Measurements from ENCODE around the gene NTN4.
"Not testable (repeated sequence)": the region's sequence is repeated elsewhere in the genome, so short reads cannot be mapped to it uniquely, and the experiment has no call there.

NTN4 gene

DNA sequence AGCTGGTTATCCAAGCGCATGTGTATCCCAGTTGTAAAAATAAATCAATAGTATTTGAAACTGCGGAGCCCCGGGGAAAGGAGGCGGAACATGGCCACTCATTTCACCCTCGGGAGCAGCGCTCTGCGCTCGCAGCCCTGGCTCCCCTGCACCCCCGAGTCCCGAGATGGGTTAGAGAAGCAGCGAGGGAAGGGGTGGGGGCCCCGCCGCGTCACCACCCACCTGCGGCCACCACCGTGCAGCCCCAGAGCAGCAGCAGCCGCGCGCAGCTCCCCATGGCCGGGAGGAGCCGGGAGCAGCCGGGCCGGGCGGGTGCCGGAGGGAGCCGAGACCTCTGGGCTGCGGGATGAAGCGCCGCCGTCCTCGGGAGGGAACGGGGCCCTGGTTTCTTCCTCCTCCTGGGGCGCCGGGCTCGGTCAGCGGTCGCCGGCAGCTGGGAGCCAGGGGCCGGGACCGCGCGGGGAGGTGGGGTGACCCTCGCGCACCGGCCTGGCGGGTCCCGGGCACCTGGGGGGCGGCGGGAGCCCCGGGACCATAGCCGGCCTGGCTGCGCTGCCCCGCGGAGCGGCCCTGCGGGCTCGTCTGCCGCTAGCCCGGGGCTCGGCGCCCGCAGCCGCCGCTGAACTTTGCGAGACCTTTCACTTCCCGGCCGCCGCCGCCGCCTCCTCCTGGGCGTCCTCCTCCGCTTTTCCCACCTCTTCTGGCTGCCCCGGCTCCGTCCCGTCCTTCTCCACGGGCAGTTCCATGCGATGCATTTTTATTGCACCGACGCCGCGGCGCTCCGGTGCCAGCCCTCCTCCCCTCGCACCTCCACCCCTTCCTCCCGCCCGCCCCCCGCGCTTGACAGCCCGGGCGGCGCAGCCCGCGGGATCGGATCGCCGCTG is at the start of gene NTN4:
NTN4 (minus strand) TSS at position 732 of the 884 bp plus-strand sequence; CDS start at position 277, 455 bp downstream.
- DNase-seq (ENCODE audit: low spot score) (peak; percentile 7), FAIRE-seq (no peak)

DNA sequence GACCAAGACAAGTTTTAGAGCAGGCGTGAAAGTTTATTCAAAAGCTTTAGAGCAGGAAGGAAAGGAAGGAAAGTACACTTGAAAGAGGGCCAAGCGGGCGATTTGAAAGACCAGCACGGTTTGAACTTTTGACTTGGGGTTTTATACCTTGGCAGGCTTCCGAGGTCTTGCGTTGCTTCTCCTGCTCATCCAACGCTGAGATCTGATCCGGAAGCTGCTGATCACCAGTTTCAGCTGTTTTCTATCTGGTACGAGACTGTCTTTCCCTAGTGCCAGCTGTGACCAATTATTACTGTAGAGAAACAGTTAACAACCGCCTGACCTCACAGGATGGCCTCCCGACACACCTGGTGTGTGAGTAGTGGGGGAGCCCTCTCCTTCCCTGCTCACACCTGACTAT is 47.6 kb upstream of the NTN4 start:
- DNase-seq (ENCODE audit: low spot score) (no peak), FAIRE-seq (no peak)

DNA sequence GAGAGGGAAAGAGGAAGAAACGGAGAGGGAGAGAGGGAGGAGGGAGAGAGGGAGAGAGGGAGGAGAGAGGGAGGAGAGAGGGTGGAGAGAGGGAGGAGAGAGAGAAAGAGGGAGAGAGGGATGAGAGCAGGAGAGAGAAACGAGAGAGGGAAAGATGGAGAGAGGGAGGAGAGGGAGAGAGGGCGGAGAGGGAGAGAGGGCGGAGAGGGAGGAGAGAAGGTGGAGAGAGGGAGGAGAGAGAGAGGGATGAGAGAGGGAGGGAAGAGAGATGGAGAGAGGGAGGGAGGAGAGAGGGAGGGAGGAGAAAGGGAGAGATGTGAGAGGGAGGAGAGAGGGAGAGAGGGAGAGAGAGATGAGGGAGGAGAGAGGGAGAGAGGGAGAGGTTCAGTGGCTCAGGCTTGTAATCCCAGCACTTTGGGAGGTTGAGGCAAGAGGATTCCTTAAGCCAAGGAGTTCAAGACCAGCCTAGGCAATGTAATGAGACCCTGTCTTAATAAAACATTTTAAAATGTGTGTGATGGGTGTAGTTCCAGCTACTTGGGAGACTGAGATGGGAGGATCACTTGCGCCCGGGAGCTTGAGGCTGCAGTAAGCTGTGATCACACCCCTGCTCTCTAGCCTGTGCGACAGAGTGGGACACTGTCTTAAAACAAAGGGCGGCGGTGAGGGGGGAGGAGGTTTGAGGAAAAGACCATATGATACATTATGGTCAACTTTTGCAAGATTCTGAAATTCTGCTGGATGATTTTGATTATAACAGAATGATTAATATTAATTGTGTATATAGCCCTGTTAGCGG is 46.9 kb upstream of the NTN4 start:
- no peak for FAIRE-seq
- DNase-seq (ENCODE audit: low spot score) = no peak

DNA sequence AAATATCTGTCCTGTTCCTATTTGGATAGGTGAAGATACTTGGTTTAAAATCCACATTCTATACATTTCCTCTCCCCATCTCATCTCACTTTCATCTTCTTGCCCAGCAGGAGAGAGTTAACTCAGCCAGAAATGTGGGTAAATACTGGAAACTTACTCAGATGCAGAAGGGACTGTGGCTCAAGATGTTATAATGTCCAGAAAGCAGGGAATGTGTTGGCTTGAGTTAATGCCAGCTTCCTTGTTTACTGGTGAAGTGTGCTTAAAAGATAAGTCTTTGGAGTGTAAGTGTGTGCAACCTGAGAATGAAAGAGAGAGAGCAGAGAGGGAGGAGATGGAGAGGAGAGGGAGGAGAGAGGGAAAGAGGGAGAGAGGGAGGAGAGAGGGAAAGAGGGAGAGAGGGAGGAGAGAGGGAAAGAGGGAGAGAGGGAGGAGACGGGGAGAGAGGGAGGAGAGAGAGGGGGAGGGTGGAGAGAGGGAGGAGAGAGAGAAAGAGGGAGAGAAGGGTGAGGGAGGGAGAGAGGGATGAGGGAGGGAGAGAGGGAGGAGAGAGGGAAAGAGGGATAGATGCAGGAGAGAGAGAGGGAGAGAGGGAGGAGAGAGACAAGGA is 46.2 kb upstream of the NTN4 start:
- FAIRE-seq (no peak), DNase-seq (ENCODE audit: low spot score) (no peak)

DNA sequence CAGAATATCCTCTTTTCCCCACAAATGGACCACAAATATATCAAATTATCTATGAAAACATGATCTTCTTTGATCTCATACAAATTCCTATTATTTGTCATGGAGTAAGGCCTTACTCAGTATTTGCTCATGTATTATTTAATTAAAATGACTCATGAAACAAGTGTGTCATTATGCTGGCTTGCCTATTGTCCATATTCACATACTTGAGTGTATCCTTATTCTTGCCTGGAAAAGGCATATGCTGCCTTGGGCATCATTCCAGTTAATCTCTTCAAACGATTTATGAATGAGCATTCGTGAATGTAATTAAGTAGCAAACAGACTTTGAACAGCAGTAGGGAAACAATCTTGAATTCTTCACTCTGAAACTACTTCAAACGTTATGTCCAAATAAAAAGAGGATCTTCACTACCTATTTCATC is 45.6 kb upstream of the NTN4 start:
- FAIRE-seq (no peak), DNase-seq (ENCODE audit: low spot score) (no peak)

DNA sequence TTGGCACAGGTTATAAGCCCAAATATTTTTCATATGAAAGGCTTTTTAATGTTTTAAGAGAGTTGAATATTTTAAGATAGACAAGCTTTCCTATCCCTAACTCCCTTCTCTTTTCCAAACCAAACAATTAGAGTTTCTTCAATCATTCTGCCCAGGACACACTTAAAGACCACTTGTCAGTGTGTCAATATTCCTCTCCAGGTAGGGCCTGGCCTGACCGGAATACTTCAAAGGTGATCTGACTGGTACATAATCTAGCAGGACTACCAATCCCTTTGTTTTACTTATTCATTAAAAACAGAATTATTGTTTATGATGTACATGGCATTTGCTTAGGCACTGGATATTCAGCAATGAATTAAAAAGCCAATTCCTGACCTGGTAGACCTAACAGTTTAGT is 44.0 kb upstream of the NTN4 start:
- FAIRE-seq = no peak
- no peak for DNase-seq (ENCODE audit: low spot score)

DNA sequence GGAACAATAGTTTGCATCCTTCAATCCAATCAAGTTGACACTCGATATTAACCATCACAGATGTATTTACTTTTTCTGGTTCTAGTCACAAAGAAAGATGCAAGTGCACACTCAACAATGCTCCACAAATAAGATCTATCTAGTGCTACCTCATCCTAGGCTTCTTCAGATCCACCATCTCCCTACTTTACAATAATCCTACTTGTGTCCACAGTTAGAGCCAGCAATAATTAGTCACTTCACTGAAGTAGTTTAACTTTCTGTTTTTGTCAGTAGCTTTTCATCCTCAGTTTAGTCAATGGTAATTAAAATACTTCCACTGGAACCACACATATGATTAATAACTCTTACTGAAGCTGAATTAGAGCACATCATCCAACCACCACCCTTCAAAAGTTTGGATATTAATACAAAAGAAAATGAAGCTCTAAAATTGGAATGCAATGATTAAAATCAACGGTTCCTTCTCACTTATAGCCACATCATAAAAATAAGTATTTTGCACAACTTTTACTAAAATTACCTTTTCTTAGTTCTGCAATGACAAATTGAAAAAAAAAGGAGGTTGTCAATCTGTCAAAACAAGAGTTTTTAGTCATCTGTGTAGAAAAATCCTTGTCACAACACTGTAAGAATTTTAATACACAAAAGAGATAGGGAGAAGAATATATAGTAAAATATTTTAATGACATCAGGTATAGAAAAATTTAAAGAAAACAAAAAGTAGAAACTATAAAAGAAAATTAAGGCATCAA is 39.9 kb upstream of the NTN4 start:
- no peak for DNase-seq (ENCODE audit: low spot score)
- FAIRE-seq = no peak

DNA sequence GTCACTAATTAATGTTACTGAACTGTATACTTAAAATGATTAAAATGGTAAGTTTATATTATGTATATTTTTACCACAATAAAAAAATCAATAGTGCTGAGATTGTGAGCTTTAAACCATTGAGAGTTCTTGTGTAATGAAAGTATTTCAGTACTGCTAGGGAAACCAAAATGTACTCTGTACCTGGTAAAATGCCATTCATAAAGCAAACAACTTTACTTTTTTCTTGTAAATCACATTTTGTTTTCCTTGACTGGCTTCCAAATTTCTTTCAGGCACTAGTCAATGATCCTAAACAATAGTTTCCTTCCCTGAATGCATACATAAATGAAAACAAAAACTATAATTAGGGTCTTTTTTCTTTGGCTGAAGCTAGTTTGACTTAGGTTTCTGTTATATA is 38.8 kb upstream of the NTN4 start:
- FAIRE-seq = no peak
- DNase-seq (ENCODE audit: low spot score) = no peak

DNA sequence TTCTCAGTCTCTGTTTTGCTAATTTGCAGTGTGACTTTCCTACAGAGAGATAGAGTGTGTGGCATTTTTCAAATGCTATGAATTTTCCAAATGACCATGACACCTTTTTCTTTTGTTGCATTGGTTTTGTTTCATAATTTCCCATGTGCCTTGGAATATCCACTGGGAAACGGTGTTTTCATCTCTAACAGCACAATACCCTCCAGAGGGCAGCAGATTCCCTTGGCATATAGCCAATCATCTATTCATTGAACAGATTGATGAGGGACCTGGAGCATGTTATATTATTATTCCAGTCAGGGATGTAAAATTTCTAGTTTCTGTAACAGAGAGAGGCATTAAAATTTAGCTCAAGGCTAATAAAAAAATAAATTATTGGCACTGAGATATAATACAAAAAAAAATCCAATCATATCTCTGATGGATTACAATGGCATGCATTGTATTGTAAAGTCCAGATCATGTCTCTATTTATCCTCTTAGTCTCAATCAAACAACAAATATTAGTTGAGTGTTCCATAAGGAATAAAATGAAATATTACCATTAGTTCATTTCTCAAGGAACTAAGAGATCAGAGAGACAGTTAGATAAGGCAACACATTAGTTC is 29.6 kb upstream of the NTN4 start:
- no peak for FAIRE-seq
- peak; percentile 20 for DNase-seq (ENCODE audit: low spot score)

DNA sequence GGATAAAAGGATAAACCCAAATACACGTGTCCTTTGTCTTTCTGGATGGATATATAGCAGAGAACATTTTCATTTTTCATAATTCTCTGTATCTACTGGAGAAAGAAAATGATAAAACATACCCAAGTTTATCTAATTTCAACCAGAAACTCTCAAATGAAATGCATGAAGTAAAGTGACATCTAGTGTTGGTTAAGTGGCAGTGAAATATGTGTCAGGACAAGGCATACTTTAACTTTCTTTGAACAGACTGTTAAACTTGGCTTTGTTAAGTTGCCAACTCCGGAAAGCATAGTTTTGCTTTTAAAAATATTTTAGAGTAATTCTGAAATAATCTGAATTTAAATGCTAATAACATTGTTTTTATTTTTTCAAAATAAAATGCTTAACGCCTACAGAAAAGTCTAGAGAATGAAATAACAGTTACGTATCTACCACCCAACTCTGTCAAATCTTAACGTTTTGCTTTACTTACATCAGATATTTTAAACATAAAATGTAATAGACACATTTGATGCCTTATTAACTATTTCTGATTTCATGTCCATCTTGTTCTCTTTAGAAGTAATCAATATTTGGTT is 25.2 kb upstream of the NTN4 start:
- DNase-seq (ENCODE audit: low spot score) (peak; percentile 45), FAIRE-seq (peak; percentile 78)

DNA sequence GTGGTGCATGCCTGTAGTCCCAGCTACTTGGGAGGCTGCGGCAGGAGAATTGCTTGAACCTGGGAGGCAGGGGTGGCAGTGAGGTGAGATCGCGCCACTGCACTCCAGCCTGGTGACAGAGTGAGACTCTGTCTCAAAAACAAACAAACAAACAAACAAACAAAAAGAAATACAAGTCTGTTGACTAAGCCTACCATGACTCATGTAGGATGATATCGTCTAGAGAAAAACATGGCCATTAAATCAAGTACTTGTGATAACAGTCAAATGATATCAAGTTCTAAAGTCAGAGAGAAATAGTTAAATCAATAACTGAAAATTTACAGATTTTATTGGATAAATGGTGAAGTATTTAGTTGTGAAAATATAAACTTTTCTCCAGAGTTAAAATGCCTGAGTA is 21.6 kb upstream of the NTN4 start:
- not testable (repeated sequence) for FAIRE-seq; DNase-seq (ENCODE audit: low spot score)

DNA sequence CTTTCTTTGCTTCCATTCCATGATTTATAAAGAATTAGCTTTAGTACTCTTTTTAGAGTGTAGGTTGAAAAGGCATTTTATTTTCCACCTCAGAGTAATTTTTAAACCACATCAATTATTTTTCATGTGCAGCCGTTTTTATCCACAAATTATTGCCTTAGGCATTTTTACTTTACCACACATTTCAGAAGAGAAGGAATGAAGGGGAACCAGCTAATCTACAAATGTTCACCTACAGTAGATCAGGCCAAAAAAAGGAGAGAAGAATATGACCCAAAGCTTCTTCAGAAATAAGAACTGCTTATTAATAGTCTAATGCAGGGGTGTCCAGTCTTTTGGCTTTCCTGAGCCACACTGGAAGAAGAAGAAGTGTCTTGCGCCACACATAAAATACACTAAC is 19.8 kb upstream of the NTN4 start:
- FAIRE-seq = no peak

DNA sequence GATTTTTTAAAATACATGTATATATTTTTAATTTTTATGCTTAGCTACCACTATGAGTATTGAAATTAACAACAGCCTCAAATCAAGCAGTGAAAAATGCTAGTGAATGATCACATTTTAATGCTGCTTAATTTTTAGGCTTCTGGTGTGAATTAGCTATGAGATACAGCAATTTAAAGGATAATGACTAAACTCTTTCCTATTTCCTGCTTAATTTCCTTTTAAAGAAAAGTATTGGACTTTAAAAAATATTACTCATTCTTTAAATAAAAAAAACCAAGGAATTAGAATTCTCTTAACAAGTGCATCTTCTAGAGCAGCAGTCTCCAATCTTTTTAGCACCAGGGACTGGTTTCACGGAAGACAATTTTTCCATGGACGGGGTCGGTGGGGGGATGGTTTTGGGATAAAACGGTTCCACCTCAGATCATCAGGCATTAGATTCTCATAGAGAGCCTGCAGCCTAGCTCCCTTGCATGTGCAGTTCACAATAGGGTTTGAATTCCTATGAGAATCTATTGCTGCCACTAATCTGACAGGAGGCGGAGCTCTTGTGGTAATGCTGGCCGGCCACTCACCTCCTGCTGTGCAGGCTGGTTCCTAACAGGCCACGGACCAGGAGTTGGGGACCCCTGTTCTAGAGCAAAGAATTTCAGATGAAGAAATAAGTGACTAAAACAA is 18.6 kb upstream of the NTN4 start:
- no peak for DNase-seq (ENCODE audit: low spot score)
- no peak for FAIRE-seq

More for the DNA sequence above, 19.8 kb upstream of the NTN4 start:
- no peak for DNase-seq (ENCODE audit: low spot score)

DNA sequence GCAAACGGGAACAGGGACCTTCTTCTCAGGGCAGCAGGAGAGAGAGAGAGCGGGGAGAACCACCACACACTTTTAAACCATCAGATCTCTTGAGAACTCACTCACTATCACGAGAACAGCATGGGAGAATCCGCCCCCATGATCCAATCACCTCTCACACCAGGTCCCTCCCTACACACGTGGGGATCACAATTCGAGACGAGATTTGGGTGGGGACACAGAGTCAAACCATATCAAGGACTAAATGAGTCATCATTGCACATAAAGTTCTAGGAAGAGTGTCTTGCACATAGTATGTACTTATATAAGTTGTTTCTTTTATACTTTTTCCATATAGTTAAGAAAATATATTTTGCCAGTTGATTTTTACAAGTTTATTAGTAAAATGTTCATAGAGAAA is 17.6 kb upstream of the NTN4 start:
- FAIRE-seq (no peak), DNase-seq (ENCODE audit: low spot score) (no peak)

DNA sequence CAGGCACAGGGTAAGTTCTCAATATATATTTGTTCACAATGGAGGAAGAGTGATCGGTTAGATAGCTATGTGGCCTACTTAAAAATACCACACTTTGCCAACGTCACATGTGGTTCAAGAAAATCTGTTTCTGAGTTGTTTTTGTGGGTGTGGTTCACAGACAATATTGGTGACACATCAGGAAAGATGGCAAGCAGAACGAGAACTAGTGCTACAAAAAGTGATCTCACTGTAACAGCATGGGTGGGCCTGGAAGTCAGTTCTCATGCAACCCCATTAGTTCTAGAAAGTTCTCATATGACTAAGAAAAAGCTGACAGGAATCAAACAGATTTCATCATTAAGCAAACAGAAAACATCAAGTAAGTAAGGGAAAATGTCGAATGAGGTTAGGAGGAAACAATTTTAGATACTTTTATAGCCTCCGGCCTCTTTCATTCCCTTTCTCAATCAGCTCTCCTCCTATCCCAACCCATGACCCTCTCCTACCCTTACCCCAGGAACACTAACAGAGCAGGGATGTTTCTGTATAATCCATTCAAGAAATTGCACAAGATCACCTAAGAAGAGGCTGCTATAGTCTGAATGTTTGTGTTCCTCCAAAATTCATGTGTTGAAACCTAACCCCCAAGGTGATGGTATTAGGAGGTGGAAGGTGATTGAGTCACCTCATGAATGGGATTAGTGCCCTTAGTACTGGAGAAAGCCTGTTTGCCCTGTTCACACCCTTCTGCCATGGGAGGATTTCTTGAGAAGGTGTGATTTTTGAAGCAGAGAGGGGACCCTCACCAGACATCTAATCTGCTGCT is 15.5 kb upstream of the NTN4 start:
- DNase-seq (ENCODE audit: low spot score) (peak; percentile 88), FAIRE-seq (peak; percentile 65)

DNA sequence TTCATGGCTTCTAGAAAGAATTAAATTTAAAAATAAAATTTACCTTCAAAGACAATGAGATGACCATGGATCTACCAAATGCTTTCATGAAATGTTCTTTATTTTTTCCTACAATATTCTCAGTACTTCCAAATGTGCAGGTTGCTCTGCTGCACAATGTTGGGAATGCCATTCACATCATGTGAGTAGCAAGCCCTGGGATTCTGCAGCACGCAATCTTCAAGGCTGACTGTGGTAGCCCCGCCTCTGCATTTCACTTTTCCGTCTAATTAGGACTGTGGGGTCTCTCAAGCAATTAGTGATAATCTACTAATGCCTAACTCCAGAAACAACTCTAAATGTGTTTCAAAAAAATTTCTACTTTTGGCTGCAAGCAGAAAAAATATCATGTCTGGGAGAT is 13.7 kb upstream of the NTN4 start:
- no peak for DNase-seq (ENCODE audit: low spot score)
- no peak for FAIRE-seq

DNA sequence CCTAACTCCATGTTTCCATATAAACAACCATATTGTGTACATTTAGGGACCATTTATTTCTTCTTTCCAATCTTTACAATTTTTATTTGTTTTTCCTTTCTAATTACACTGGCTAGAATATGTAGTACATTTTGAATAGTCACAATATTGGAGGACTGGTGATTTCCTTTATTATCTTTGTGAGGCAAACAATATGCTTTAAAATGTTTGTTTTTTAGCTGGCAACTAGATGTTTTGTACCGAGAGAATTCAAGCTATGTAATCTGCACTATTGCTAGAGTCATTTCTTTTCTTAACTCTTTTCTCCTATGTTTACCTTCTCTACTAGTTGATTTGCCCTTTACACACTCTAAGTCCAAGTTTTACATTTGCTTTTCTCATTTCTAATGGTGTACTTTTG is 13.3 kb upstream of the NTN4 start:
- FAIRE-seq = peak; percentile 8
- no peak for DNase-seq (ENCODE audit: low spot score)

DNA sequence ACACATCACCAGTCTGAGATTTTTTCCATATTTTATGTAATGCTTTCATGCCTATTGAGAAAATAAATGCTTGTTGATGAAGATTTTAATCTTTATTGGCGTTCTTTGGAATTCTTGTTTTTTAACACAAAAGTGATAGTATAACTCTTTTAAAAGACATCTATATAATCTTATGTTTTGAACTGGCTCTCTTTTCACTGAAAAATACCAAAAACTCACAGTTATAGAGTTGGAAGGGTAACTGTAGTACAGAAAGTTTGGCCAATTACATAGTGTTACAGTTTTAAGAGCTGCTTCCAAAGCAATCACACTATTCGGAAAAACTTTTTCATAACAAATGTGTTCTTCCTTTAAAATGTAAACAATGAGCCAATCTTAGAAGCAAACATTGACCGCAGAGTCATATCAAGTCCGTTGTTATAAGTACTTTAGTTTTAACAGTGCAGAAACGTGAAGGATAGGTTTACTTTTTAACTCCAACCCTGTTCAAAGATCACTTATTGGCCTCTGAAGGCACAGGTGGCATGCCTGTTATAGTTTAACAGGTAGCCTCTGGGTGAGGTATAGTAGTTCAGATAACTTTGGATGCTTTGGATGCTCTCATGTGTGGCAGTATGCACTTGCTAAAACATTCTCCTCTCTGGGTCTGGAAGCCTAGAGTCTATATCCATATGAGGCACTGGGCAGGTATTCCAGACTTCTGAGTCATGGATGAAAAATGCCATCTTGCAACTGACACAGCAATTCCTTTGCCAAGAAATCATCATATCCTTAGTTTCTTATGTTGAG is 12.1 kb upstream of the NTN4 start:
- peak; percentile 96 for FAIRE-seq
- peak; percentile 94 for DNase-seq (ENCODE audit: low spot score)
